ENCODE measurements around the gene TSPAN1.

- TF ChIP-seq GATA1 (IDR thresholded peaks at IDR 0.05; ENCODE audit: low read depth, low read length) = no peak
- no peak for TF ChIP-seq POLR2A (IDR thresholded peaks at IDR 0.05; ENCODE audit: low read length)
Observed at GRCh38 chr1:46171351-46171750, 3.5 kb upstream of the TSPAN1 start.

Measured in erythroblast (primary cell).